ENCODE results near the gene GORASP1. TPM values are rescaled to one million over a fixed set of nuclear protein-coding genes. Genes with fewer than 3 reads are reported as not detected.

The GORASP1 gene
- total and polyA plus RNA-seq, 5 donors from 2014 or later = 18.5 to 34.0 (median 22.3) TPM

DNA sequence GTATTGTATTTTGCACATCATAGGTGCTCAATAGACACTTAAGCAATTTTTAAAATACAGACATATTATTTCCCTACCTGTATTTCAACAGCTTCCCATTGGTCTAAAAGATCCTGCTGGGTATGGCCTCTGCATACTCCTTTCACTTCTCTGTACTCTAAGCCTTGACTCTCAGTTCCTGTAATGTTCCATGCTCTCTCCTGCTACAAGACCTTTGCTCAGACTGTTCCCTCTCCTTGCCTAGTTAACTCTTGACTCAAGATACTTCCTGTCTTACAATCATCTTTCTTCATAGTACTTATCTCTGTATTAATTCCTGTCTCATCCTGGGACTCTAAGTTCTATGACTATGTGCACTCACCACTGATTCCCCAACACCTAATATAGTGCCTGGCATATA is 57.4 kb downstream of the GORASP1 start:
- peak overlapping the region in 2 of 4 donors; percentile 4 to 65 for H3K4me3 Mint-ChIP-seq
- Histone ChIP-seq H3K4me3 (ENCODE audit: low read depth, low read length) (no peak overlapping the region), H3K27me3 (ENCODE audit: control insufficient read depth, insufficient read depth, low read length) (no peaks in the 10 kb centered on the region), H3K27ac (ENCODE audit: insufficient read depth, low read length, poor library complexity, severe bottlenecking) (no peak overlapping the region), H3K4me1 (ENCODE audit: control insufficient read depth, insufficient read depth, low read length, poor library complexity, severe bottlenecking) (peaks cover 23% of the 10 kb centered on the region), H3K36me3 (ENCODE audit: control insufficient read depth, insufficient read depth, low read length) (no peaks in the 10 kb centered on the region), H3K9me3 (ENCODE audit: control insufficient read depth in 2 of 2, low read length in 2 of 2) (no peaks in the 10 kb centered on the region)
- H3K27me3 Mint-ChIP-seq = peaks cover 16% of the 10 kb centered on the region
- DNase-seq (no peak), ATAC-seq (ENCODE audit: low read depth in 2 of 2) (no peak)
- H3K36me3 Mint-ChIP-seq = peaks cover 3% of the 10 kb centered on the region
- peaks cover 24 to 53% (median 29%) of the 10 kb centered on the region in 4 donors for H3K4me1 Mint-ChIP-seq
- peak overlapping the region in 2 of 3 donors; percentile 43 to 76 for H3K27ac Mint-ChIP-seq
- peaks cover 0 to 4% (median 0%) of the 10 kb centered on the region in 7 donors for H3K9me3 Mint-ChIP-seq

Other genes starting within 250 kb of the GORASP1 start
- gene SCN11A, start 55.7 kb downstream of the GORASP1 start, total RNA-seq = not detected
- under 1 TPM in 1 of 4 donors, not detected in 3; 0.13 TPM for gene SCN11A, start 55.7 kb downstream of the GORASP1 start, polyA plus RNA-seq
- 104 TPM for gene WDR48, start 55.6 kb downstream of the GORASP1 start, total RNA-seq
- gene WDR48, start 55.6 kb downstream of the GORASP1 start, polyA plus RNA-seq = 10 to 100 TPM; 46.7 to 70.6 (median 49.9) TPM
- gene TTC21A, start 53 bp upstream of the GORASP1 start, total RNA-seq = 4.1 TPM
- gene TTC21A, start 53 bp upstream of the GORASP1 start, polyA plus RNA-seq = 1 to 10 TPM in 2 of 4 donors, under 1 TPM in 2; 0.41 to 2.7 (median 1.0) TPM
- 300 TPM for gene CSRNP1, start 46.0 kb upstream of the GORASP1 start, total RNA-seq
- 10 to 100 TPM; 12.5 to 24.1 (median 14.7) TPM for gene CSRNP1, start 46.0 kb upstream of the GORASP1 start, polyA plus RNA-seq
- not detected for gene XIRP1, start 85.0 kb upstream of the GORASP1 start, total RNA-seq
- not detected for gene XIRP1, start 85.0 kb upstream of the GORASP1 start, polyA plus RNA-seq
- 1.0 TPM for gene CX3CR1, start 172.4 kb upstream of the GORASP1 start, total RNA-seq
- gene CX3CR1, start 172.4 kb upstream of the GORASP1 start, polyA plus RNA-seq = 1 to 10 TPM; 1.1 to 2.2 (median 1.7) TPM
- 87.2 TPM for gene CCR8, start 222.1 kb upstream of the GORASP1 start, total RNA-seq
- 10 to 100 TPM; 33.6 to 61.6 (median 52.1) TPM for gene CCR8, start 222.1 kb upstream of the GORASP1 start, polyA plus RNA-seq